ENCODE measurements around the gene CCDC6. TPM values are rescaled to one million over a fixed set of nuclear protein-coding genes. Genes with fewer than 3 reads are reported as not detected.
"Not testable (repeated sequence)": the region's sequence is repeated elsewhere in the genome, so short reads cannot be mapped to it uniquely, and the experiment has no call there.

Gene CCDC6
- total and polyA plus RNA-seq, 12 donors = 4.4 to 22.8 (median 17.0) TPM

DNA sequence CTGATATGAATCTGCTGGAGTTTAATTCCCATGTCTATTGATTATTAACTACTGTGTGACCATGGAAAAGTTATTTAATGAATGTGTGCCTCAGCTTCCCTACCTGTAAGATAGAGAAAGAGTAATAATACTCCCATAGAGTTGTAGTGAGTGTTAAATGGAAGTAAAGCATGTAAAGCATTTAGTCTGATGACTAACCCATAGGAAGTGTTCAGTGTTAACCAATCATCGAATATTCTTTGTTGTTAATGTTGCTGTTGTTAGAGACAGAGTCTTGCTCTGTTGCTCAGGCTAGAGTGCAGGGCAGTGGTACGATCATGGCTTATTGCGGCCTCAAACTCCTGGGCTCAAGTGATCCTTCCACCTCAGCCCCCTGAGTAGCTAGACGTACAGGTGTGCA is 36.2 kb upstream of the CCDC6 start:
- TF ChIP-seq, protein P1, sequence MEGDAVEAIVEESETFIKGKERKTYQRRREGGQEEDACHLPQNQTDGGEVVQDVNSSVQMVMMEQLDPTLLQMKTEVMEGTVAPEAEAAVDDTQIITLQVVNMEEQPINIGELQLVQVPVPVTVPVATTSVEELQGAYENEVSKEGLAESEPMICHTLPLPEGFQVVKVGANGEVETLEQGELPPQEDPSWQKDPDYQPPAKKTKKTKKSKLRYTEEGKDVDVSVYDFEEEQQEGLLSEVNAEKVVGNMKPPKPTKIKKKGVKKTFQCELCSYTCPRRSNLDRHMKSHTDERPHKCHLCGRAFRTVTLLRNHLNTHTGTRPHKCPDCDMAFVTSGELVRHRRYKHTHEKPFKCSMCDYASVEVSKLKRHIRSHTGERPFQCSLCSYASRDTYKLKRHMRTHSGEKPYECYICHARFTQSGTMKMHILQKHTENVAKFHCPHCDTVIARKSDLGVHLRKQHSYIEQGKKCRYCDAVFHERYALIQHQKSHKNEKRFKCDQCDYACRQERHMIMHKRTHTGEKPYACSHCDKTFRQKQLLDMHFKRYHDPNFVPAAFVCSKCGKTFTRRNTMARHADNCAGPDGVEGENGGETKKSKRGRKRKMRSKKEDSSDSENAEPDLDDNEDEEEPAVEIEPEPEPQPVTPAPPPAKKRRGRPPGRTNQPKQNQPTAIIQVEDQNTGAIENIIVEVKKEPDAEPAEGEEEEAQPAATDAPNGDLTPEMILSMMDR (IDR thresholded peaks at IDR 0.05) = no peak
- 91 to 92% methylated on average over 4 of the region's 4 CpGs for WGBS, 2 donors
- H3K36me3 ChIP-seq = no peaks in the 10 kb centered on the region
- ATAC-seq (no peak), DNase-seq (no peak)
- intact Hi-C loops (cut with DNase I) = no loop called here
- no peaks in the 10 kb centered on the region for H3K9me3 ChIP-seq
- H3K27ac ChIP-seq = no peak overlapping the region
- no peaks in the 10 kb centered on the region for H3K27me3 ChIP-seq
- no peaks in the 10 kb centered on the region for H3K4me1 ChIP-seq
- H3K4me3 ChIP-seq = no peak overlapping the region

DNA sequence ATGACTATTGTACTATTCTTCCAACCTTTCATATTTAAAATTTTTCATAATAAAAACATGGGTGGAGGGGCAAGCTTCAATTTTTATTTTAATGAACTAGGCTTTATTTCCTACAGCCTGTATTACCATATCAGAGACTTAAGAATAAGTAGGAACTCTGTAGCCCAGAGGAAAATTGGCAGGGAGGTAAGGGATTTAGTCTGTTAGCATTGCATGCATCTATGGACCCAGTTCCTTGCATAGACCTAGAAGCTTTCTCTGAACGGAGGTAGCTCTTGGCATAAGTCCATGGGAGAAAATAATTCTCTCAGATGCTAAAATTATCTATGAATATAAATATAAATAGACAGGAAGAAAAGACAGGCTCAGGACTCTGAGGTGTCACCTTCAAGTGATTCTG is 31.4 kb upstream of the CCDC6 start:
- intact Hi-C loops (cut with DNase I) = no loop called here
- H3K27me3 ChIP-seq = no peaks in the 10 kb centered on the region
- no peak overlapping the region for H3K4me3 ChIP-seq
- ATAC-seq (no peak), DNase-seq (no peak)
- no peaks in the 10 kb centered on the region for H3K9me3 ChIP-seq
- no peaks in the 10 kb centered on the region for H3K36me3 ChIP-seq
- H3K27ac ChIP-seq = no peak overlapping the region
- H3K4me1 ChIP-seq = no peaks in the 10 kb centered on the region
- TF ChIP-seq, protein P1 (IDR thresholded peaks at IDR 0.05) = no peak
- 14 to 35% methylated on average over 1 of the region's 1 CpG for WGBS, 2 donors

DNA sequence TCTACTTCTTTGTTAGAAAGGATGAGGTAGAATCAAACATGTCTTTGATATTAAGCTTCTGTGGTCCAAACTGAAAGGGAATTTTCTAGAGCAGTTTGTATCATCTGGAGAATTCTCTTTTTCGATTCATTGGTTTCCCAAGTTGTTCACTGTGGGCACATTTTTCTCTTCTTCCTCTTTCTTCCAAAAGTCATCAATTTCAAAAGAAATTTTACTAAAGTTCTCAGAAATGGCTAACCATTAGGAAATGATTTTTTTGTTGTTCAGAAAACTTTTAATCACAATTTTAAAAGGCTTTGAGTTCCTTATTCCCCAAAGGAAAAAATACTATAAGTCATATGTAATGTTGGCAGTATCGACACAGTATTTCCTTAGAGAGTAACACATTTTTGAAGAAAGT is 28.3 kb upstream of the CCDC6 start:
- Histone ChIP-seq H3K4me1 (no peaks in the 10 kb centered on the region), H3K9me3 (peaks cover 0 to 4% (median 0%) of the 10 kb centered on the region in 11 donors), H3K4me3 (no peak overlapping the region), H3K27ac (no peak overlapping the region), H3K36me3 (no peaks in the 10 kb centered on the region), H3K27me3 (no peaks in the 10 kb centered on the region)
- WGBS, 2 donors = 67 to 81% methylated on average over 2 of the region's 2 CpGs
- TF ChIP-seq, protein P1 (IDR thresholded peaks at IDR 0.05) = no peak
- ATAC-seq = no peak
- intact Hi-C loops (cut with DNase I) = no loop called here
- no peak for DNase-seq

DNA sequence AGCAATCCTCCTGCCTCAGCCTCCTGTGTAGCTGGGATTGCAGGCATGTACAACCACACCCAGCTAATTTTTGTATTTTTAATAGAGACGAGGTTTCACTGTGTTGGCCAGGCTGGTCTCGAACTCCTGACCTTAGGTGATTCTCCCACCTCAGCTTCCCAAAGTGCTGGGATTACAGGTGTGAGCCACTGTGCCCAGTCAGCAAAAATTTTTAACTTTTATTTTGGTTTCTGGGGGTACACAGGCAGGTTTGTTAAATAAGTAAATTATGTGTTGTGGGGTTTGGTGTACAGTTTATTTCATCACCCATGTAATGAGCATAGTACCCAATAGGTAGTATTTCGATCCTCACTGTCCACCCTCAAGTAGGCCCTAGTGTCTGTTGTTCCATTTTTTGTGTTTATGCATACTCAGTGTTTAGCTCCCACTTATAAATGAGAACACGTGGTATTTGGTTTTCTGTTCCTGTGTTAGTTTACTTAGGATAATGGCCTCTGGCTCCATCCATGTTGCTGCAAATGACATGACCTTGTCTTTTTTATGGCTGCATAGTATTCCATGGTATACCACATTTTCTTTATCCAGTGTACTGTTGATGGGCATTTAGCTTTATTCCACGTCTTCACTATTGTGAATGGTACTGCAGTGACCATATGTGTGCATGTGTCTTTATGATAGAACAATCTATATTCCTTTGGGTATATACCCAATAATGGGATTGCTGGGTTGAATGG is 24.6 kb upstream of the CCDC6 start:
- H3K4me3 ChIP-seq; H3K4me1 ChIP-seq; ATAC-seq; H3K27me3 ChIP-seq; H3K27ac ChIP-seq; H3K9me3 ChIP-seq; H3K36me3 ChIP-seq; DNase-seq; intact Hi-C loops (cut with DNase I): not testable (repeated sequence)
- WGBS, 2 donors = 91 to 93% methylated on average over 5 of the region's 5 CpGs

DNA sequence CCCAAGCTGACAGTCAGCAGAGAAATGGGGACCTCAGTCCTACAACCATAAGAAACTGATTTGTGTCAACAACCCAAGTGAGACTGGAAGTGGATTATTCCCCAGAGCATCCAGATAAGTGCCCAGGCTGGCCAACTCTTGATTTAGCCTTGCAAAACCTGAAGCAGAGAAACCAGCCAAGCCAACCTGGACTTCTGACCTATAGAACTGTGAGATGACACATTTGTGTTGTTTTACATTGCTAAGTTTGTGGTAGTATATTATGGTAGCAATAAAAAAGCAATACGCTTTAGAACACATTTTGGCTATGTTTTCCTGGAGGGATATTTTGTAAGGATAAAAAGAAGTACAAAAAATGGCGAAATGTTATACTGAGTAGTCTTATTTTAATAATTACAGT is 19.7 kb upstream of the CCDC6 start:
- Histone ChIP-seq H3K4me3 (no peak overlapping the region), H3K4me1 (no peaks in the 10 kb centered on the region), H3K27ac (no peak overlapping the region), H3K27me3 (no peaks in the 10 kb centered on the region), H3K9me3 (peaks cover 0 to 33% (median 16%) of the 10 kb centered on the region in 11 donors), H3K36me3 (no peaks in the 10 kb centered on the region)
- WGBS, 2 donors = 95 to 96% methylated on average over 2 of the region's 2 CpGs
- ATAC-seq = no peak
- intact Hi-C loops (cut with DNase I) = no loop called here
- DNase-seq = no peak
- TF ChIP-seq, protein P1 (IDR thresholded peaks at IDR 0.05) = no peak
